ENCODE results near the gene PHTF1.
"Not testable (repeated sequence)": the region's sequence is repeated elsewhere in the genome, so short reads cannot be mapped to it uniquely, and the experiment has no call there.

Gene PHTF1

GRCh38 chr1:113777561-113777960 lies 18.3 kb upstream of the PHTF1 start:
- no peak for DNase-seq (ENCODE audit: low read depth)

- no peak for DNase-seq (ENCODE audit: low read depth)
Observed at GRCh38 chr1:113770031-113770430, 10.7 kb upstream of the PHTF1 start.

GRCh38 chr1:113769601-113769970 lies 10.3 kb upstream of the PHTF1 start:
- DNase-seq (ENCODE audit: low read depth): no peak

GRCh38 chr1:113768916-113769600 lies 9.8 kb upstream of the PHTF1 start:
- DNase-seq (ENCODE audit: low read depth): no peak

- no peak for DNase-seq (ENCODE audit: low read depth)
Observed at GRCh38 chr1:113765306-113766230, 6.3 kb upstream of the PHTF1 start.

- DNase-seq (ENCODE audit: low read depth): no peak
Observed at GRCh38 chr1:113763661-113764060, 4.4 kb upstream of the PHTF1 start.

GRCh38 chr1:113761937-113762336 lies 2.7 kb upstream of the PHTF1 start:
- no peak for DNase-seq (ENCODE audit: low read depth)

- no peak for DNase-seq (ENCODE audit: low read depth)
Observed at GRCh38 chr1:113760102-113761080, 1.1 kb upstream of the PHTF1 start.

GRCh38 chr1:113758631-113759332 lies 504 bp downstream of the PHTF1 start:
- DNase-seq (ENCODE audit: low read depth): peak; percentile 44

GRCh38 chr1:113756461-113756860 lies 2.8 kb downstream of the PHTF1 start:
- DNase-seq (ENCODE audit: low read depth): no peak

GRCh38 chr1:113753333-113753732 lies 6.0 kb downstream of the PHTF1 start:
- DNase-seq (ENCODE audit: low read depth): not testable (repeated sequence)

GRCh38 chr1:113751516-113751915 lies 7.8 kb downstream of the PHTF1 start:
- no peak for DNase-seq (ENCODE audit: low read depth)

- no peak for DNase-seq (ENCODE audit: low read depth)
Observed at GRCh38 chr1:113751114-113751513, 8.2 kb downstream of the PHTF1 start.

GRCh38 chr1:113749402-113749801 lies 9.9 kb downstream of the PHTF1 start:
- DNase-seq (ENCODE audit: low read depth): no peak

- no peak for DNase-seq (ENCODE audit: low read depth)
Observed at GRCh38 chr1:113747376-113747775, 11.9 kb downstream of the PHTF1 start.

- DNase-seq (ENCODE audit: low read depth): no peak
Observed at GRCh38 chr1:113745425-113745824, 13.9 kb downstream of the PHTF1 start.

- no peak for DNase-seq (ENCODE audit: low read depth)
Observed at GRCh38 chr1:113744114-113744513, 15.2 kb downstream of the PHTF1 start.

GRCh38 chr1:113742515-113742914 lies 16.8 kb downstream of the PHTF1 start:
- no peak for DNase-seq (ENCODE audit: low read depth)

- no peak for DNase-seq (ENCODE audit: low read depth)
Observed at GRCh38 chr1:113734357-113735055, 24.8 kb downstream of the PHTF1 start.

- DNase-seq (ENCODE audit: low read depth): no peak
Observed at GRCh38 chr1:113732802-113733201, 26.5 kb downstream of the PHTF1 start.

GRCh38 chr1:113721010-113721409 lies 38.3 kb downstream of the PHTF1 start:
- DNase-seq (ENCODE audit: low read depth): no peak

All from stimulated activated CD8-positive, alpha-beta memory T cell treated with anti-CD3 and anti-CD28 coated beads, Interleukin-4, amount 100 ng/mL, for 24 hours (primary cell).